Measurements from ENCODE around the gene METTL25. TPM values are rescaled to one million over a fixed set of nuclear protein-coding genes. Genes with fewer than 3 reads are reported as not detected.

The METTL25 gene
- total and polyA plus RNA-seq, 2 experiments from 2014 or later = 7.6 to 14.3 TPM

- Mint-ChIP-seq H3K27ac (no peak overlapping the region), H3K36me3 (ENCODE audit: low read depth) (no peaks in the 10 kb centered on the region), H3K4me1 (no peaks in the 10 kb centered on the region), H3K9me3 (no peaks in the 10 kb centered on the region), H3K27me3 (ENCODE audit: insufficient read depth, low read depth, poor library complexity) (no peaks in the 10 kb centered on the region), H3K4me3 (no peak overlapping the region)
- H3K4me3 ChIP-seq = no peak overlapping the region
- no peaks in the 10 kb centered on the region for H3K36me3 ChIP-seq (ENCODE audit: insufficient read depth)
- DNase-seq (ENCODE audit: low spot score) = no peak
- TF ChIP-seq ETS1 (IDR thresholded peaks at IDR 0.05) = no peak
- TF ChIP-seq EZH2 (IDR thresholded peaks at IDR 0.05; ENCODE audit: low read depth, unreplicated experiment) = no peak
- no peak for TF ChIP-seq CREB1 (CRISPR knock-in tag; IDR thresholded peaks at IDR 0.05; ENCODE audit: low read depth)
- no peak for TF ChIP-seq REST (IDR thresholded peaks at IDR 0.05; ENCODE audit: unreplicated experiment)
- no peak for TF ChIP-seq STAT1 (IDR thresholded peaks at IDR 0.05; ENCODE audit: unreplicated experiment)
- no peak for TF ChIP-seq ZNF331 (CRISPR knock-in tag; IDR thresholded peaks at IDR 0.05; ENCODE audit: low read depth)
- no peak for TF ChIP-seq JUNB (IDR thresholded peaks at IDR 0.05; ENCODE audit: unreplicated experiment)
- no peak for TF ChIP-seq NANOG (IDR thresholded peaks at IDR 0.05; ENCODE audit: borderline replicate concordance)
- no peak for TF ChIP-seq ZNF114 (CRISPR knock-in tag; IDR thresholded peaks at IDR 0.05)
- TF ChIP-seq CTCF (conservative IDR thresholded peaks at IDR 0.05; ENCODE audit: low read depth in 2 of 2) = no peak
- no peak for TF ChIP-seq EZH2phosphoT487 (IDR thresholded peaks at IDR 0.05; ENCODE audit: unreplicated experiment)
- no peak for TF ChIP-seq ZNF462 (CRISPR knock-in tag; IDR thresholded peaks at IDR 0.05)
- no peak for TF ChIP-seq POLR2AphosphoS5 (IDR thresholded peaks at IDR 0.05; ENCODE audit: low read depth)
- no peak overlapping the region for H3K27ac ChIP-seq (ENCODE audit: low read depth)
- no peak overlapping the region for H3K4me2 ChIP-seq
- H3K79me2 ChIP-seq (replicated peaks; ENCODE audit: insufficient read depth) = no peaks in the 10 kb centered on the region
- no peaks in the 10 kb centered on the region for H3K9me2 ChIP-seq (ENCODE audit: insufficient read depth)
- no peaks in the 10 kb centered on the region for H3K27me3 ChIP-seq (ENCODE audit: insufficient read depth)
- H3K4me1 ChIP-seq (ENCODE audit: insufficient read depth) = no peaks in the 10 kb centered on the region
- H3F3A ChIP-seq (replicated peaks; ENCODE audit: low read depth) = no peaks in the 10 kb centered on the region
- H4K20me1 ChIP-seq (replicated peaks; ENCODE audit: insufficient read depth) = no peaks in the 10 kb centered on the region
- H2AFZ ChIP-seq = no peak overlapping the region
- ATAC-seq = no peak
These were observed 98.3 kb downstream of the METTL25 start for GRCh38 chr12:82456633-82457032.
